ENCODE results near the gene YIF1B. TPM values are rescaled to one million over a fixed set of nuclear protein-coding genes. Genes with fewer than 3 reads are reported as not detected.

Gene YIF1B
- total RNA-seq (2022; extraction: Qiagen RNA extraction), result 98.5 to 140 TPM (median 137 TPM) in 5 replicates

DNA sequence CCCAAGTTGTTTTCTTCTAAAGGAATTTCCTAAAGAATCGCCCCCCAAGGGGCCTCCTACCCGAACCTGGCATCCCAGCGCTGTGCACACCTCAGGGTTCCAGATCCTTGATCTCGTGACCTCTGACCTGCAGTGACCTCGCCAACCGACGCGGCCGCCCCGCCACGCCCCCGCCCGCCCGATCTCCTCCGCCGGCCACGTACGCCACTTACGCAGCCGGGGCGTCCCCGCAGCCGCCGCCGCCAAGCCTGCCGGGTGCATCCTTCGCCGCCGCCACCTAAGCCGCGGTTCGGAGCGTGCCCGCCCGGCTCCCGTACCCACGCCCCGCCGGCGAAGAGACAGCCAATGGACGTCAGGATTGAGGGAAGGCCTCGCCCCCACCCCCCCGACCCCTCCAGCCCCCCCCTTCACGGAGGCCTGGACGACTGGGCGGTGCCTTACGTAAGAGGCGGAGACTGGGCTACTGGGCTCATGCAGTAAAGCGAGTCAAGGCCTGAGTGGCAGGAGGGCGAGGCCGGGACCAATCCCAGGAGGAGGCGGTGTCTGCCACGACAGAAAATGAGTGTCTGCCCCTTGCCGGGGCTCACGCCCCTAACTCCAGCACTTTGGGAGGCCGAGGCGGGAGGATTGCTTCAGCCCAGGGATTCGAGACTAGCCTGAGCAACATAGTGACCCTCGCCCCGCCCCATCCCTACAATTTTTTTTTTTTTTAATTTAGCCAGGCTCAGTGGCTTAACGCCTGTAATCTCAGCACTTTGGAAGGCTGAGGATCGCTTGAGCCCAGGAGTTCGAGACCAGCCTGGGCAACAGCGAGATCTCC, at the start of gene YIF1B:
Gene YIF1B (minus strand): TSS at position 291 of the 820 bp plus-strand sequence. CDS start 30 bp downstream, at position 261.

DNA sequence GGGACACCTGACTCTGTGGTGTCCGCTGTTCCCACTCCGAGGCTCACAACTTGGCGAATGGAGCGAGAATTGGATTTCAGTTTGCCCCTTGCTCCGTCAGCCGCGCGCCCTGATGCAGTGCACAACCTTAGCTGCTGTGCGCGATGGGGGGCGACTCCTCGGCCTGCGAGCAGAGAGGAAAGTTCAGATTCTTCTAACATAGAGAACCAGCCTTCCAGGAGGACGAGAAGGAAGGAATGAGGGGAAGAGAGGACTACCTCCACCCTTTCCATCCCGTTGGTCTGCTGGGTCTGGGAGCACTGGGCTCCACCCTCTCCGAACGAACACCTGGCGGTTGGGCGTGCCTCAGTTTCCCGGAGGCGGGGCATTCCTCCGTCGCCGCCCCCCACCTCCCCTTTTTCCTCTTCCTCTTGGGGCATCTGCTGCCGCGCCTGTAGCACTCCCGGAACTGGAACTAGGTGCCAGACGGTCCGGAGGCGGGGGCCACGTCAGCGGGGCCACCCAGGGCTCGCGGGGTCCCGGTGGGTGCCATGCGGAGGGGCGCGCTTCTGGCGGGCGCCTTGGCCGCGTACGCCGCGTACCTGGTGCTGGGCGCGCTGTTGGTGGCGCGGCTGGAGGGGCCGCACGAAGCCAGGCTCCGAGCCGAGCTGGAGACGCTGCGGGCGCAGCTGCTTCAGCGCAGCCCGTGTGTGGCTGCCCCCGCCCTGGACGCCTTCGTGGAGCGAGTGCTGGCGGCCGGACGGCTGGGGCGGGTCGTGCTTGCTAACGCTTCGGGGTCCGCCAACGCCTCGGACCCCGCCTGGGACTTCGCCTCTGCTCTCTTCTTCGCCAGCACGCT, 3.9 kb upstream of the YIF1B start, which contains the start of gene KCNK6:
Gene KCNK6 (plus strand): TSS at position 425 of the 838 bp plus-strand sequence. CDS start 106 bp downstream, at position 531.

DNA sequence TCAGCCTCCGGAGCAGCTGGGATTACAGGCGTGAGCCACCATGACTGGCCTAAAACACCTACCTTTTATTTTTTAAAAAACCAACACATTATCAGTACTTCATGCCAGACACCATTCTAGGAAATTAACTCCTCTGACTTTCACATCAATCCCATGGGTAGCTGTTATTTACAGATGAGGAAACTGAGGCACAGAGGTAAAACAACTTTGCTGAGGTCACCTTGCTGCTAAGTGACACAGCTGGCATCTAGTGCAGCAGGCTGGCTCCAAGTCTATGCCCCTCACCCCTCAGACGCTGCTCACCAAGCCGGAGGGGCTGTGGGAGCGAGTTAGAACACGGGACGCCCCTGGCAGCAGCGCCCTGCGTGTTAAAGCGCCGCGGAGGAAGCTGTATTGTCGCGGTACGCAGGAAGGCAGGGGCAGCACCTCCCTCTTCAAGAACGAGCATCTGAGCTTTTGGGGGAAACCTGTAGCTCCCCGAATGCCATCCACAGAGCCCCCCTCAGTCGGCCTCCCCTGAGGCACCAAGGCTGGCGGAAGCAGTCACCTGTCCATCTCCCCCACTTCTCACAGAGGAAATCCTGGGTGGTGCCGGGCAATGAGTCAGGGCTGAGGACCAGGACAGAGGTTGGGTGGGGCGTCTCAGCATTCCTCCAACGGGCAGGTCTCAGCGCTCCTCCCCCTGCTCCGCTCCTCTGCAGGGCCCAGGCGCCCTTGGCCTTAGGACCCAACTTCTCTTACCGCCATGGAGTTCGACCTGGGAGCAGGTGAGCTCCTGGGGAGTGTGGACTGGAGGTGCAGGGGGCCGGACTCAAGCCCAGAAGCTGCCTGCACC, 12.0 kb downstream of the YIF1B start, which contains the start of gene C19orf33:
Gene C19orf33 (plus strand): TSS at position 735 of the 835 bp plus-strand sequence. CDS start 11 bp downstream, at position 746.

DNA sequence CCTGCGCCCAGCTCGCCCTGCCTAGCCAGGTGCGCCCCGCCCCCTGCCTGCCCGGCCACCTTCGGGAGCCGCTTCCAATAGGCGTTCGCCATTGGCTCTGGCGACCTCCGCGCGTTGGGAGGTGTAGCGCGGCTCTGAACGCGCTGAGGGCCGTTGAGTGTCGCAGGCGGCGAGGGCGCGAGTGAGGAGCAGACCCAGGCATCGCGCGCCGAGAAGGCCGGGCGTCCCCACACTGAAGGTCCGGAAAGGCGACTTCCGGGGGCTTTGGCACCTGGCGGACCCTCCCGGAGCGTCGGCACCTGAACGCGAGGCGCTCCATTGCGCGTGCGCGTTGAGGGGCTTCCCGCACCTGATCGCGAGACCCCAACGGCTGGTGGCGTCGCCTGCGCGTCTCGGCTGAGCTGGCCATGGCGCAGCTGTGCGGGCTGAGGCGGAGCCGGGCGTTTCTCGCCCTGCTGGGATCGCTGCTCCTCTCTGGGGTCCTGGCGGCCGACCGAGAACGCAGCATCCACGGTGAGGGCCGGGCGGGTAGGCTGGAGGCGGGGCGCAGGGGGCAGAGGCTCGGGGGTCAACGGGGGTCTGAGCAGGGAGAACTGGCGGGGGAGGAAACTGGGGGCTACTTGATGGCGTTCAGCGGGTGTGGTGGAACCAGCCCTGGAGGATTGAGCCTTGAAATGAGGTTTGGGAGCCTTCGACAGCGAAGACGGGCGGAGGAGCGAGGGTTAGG, 51.1 kb downstream of the YIF1B start, which contains the start of gene SPINT2:
Gene SPINT2 (plus strand): TSS at position 88 of the 727 bp plus-strand sequence. CDS start 320 bp downstream, at position 408.

Other genes with a start within 250 kb of the YIF1B start
- gene DPF1, start 91.7 kb downstream of the YIF1B start, total RNA-seq (2022; extraction: Qiagen RNA extraction), result 3.6 to 4.8 TPM (median 4.3 TPM) in 5 replicates
- gene PPP1R14A, start 59.6 kb downstream of the YIF1B start, total RNA-seq (2022; extraction: Qiagen RNA extraction), result 107 to 143 TPM (median 132 TPM) in 5 replicates
- 278 to 405 TPM (median 364 TPM) in 5 replicates for gene SPINT2, start 51.4 kb downstream of the YIF1B start, total RNA-seq (2022; extraction: Qiagen RNA extraction)
- gene C19orf33, start 11.7 kb downstream of the YIF1B start, total RNA-seq (2022; extraction: Qiagen RNA extraction), result 609 to 811 TPM (median 753 TPM) in 5 replicates
- gene KCNK6, start 3.9 kb upstream of the YIF1B start, total RNA-seq (2022; extraction: Qiagen RNA extraction), result 4.5 to 6.1 TPM (median 5.4 TPM) in 5 replicates
- gene CATSPERG, start 19.9 kb upstream of the YIF1B start, total RNA-seq (2022; extraction: Qiagen RNA extraction), result 0.87 to 1.5 TPM (median 1.4 TPM) in 5 replicates
- gene PSMD8, start 58.6 kb upstream of the YIF1B start, total RNA-seq (2022; extraction: Qiagen RNA extraction), result 439 to 523 TPM (median 486 TPM) in 5 replicates
- 0.22 to 0.53 TPM (median 0.31 TPM) in 5 replicates for gene GGN, start 72.1 kb upstream of the YIF1B start, total RNA-seq (2022; extraction: Qiagen RNA extraction)
- 1.3 to 2.7 TPM (median 2.3 TPM) in 5 replicates for gene SPRED3, start 72.8 kb upstream of the YIF1B start, total RNA-seq (2022; extraction: Qiagen RNA extraction)
- 18.2 to 30.1 TPM (median 26.9 TPM) in 5 replicates for gene FAM98C, start 87.1 kb upstream of the YIF1B start, total RNA-seq (2022; extraction: Qiagen RNA extraction)
- 0.07 to 0.14 TPM (median 0.11 TPM) in 3 of 5 replicates, not detected in the others for gene RASGRP4, start 110.3 kb upstream of the YIF1B start, total RNA-seq (2022; extraction: Qiagen RNA extraction)
- 4.1 to 6.3 TPM (median 4.8 TPM) in 5 replicates for gene RYR1, start 117.7 kb upstream of the YIF1B start, total RNA-seq (2022; extraction: Qiagen RNA extraction)

All from A549 treated with CORT108297 at 1 μM for 4 hours (cell line).